ENCODE data around the gene MRPL42.
"Not testable (repeated sequence)": the region's sequence is repeated elsewhere in the genome, so short reads cannot be mapped to it uniquely, and the experiment has no call there.

GRCh38 chr12:93492808-93493207 lies 25.5 kb downstream of the MRPL42 start:
- not testable (repeated sequence) for TF ChIP-seq EZH2, CTCF, EZH2phosphoT487 (IDR thresholded peaks at IDR 0.05)

Data from neural progenitor cell (in vitro differentiated cells).